ENCODE measurements around the gene MTRFR. TPM values are rescaled to one million over a fixed set of nuclear protein-coding genes. Genes with fewer than 3 reads are reported as not detected.
"Not testable (repeated sequence)": the region's sequence is repeated elsewhere in the genome, so short reads cannot be mapped to it uniquely, and the experiment has no call there.

The MTRFR gene
- total and polyA plus RNA-seq, 2 donors: 46.0 to 49.1 TPM

- DNase-seq (ENCODE audit: low read depth in 6 of 9, low spot score in 9 of 9): no peak
- Histone ChIP-seq H3K36me3 (ENCODE audit: control insufficient read depth in 2 of 2, insufficient read depth in 2 of 2, low read length in 1 of 2) (peaks cover 25 to 69% of the 10 kb centered on the region in 2 donors), H3K4me3 (ENCODE audit: low read length in 2 of 2) (peak overlapping the region in 1 of 2 donors; percentile 65), H3K4me1 (ENCODE audit: control insufficient read depth in 2 of 2, insufficient read depth in 2 of 2, low read length in 2 of 2) (peaks cover 45 to 87% of the 10 kb centered on the region in 2 donors), H3K9me3 (ENCODE audit: control insufficient read depth in 2 of 2, insufficient read depth in 1 of 2, low read length in 1 of 2) (no peaks in the 10 kb centered on the region), H3K27me3 (ENCODE audit: control insufficient read depth in 2 of 2, insufficient read depth in 1 of 2, low read length in 1 of 2) (no peaks in the 10 kb centered on the region), H3K27ac (ENCODE audit: low read depth in 1 of 2, low read length in 1 of 2) (peak overlapping the region; percentile 52 to 99)
- 96% methylated on average over 6 of the region's 6 CpGs for WGBS
These were observed 5.7 kb downstream of the MTRFR start for GRCh38 chr12:123238961-123239360.

GRCh38 chr12:123242116-123242904, 9.1 kb downstream of the MTRFR start:
- H3K27me3 ChIP-seq (ENCODE audit: control insufficient read depth in 2 of 2, insufficient read depth in 1 of 2, low read length in 1 of 2): no peaks in the 10 kb centered on the region
- H3K27ac ChIP-seq (ENCODE audit: low read depth in 1 of 2, low read length in 1 of 2): peak overlapping the region; percentile 84 to 94
- 51% methylated on average over 11 of the region's 11 CpGs for WGBS
- DNase-seq (ENCODE audit: low read depth in 6 of 9, low spot score in 9 of 9): peak in 3 of 9 donors; percentile 66 to 88 (median 76)
- H3K4me1 ChIP-seq (ENCODE audit: control insufficient read depth in 2 of 2, insufficient read depth in 2 of 2, low read length in 2 of 2): peaks cover 32 to 66% of the 10 kb centered on the region in 2 donors
- peaks cover 15 to 68% of the 10 kb centered on the region in 2 donors for H3K36me3 ChIP-seq (ENCODE audit: control insufficient read depth in 2 of 2, insufficient read depth in 2 of 2, low read length in 1 of 2)
- H3K4me3 ChIP-seq (ENCODE audit: low read length in 2 of 2): peak overlapping the region in 1 of 2 donors; percentile 11
- H3K9me3 ChIP-seq (ENCODE audit: control insufficient read depth in 2 of 2, insufficient read depth in 1 of 2, low read length in 1 of 2): no peaks in the 10 kb centered on the region

- 96% methylated on average over 7 of the region's 7 CpGs for WGBS
- Histone ChIP-seq H3K36me3 (ENCODE audit: control insufficient read depth in 2 of 2, insufficient read depth in 2 of 2, low read length in 1 of 2) (peaks cover 20 to 69% of the 10 kb centered on the region in 2 donors), H3K27me3 (ENCODE audit: control insufficient read depth in 2 of 2, insufficient read depth in 1 of 2, low read length in 1 of 2) (no peaks in the 10 kb centered on the region), H3K4me3 (ENCODE audit: low read length in 2 of 2) (no peak overlapping the region), H3K4me1 (ENCODE audit: control insufficient read depth in 2 of 2, insufficient read depth in 2 of 2, low read length in 2 of 2) (peaks cover 22 to 52% of the 10 kb centered on the region in 2 donors), H3K9me3 (ENCODE audit: control insufficient read depth in 2 of 2, insufficient read depth in 1 of 2, low read length in 1 of 2) (peaks cover 0 to 2% of the 10 kb centered on the region in 2 donors), H3K27ac (ENCODE audit: low read depth in 1 of 2, low read length in 1 of 2) (no peak overlapping the region)
- DNase-seq (ENCODE audit: low read depth in 6 of 9, low spot score in 9 of 9): no peak
These were observed 10.5 kb downstream of the MTRFR start for GRCh38 chr12:123243671-123244262.

- WGBS: 92% methylated on average over 3 of the region's 3 CpGs
- Histone ChIP-seq H3K36me3 (ENCODE audit: control insufficient read depth in 2 of 2, insufficient read depth in 2 of 2, low read length in 1 of 2) (peaks cover 31 to 68% of the 10 kb centered on the region in 2 donors), H3K4me3 (ENCODE audit: low read length in 2 of 2) (no peak overlapping the region), H3K27ac (ENCODE audit: low read depth in 1 of 2, low read length in 1 of 2) (no peak overlapping the region), H3K9me3 (ENCODE audit: control insufficient read depth in 2 of 2, insufficient read depth in 1 of 2, low read length in 1 of 2) (peaks cover 0 to 2% of the 10 kb centered on the region in 2 donors), H3K27me3 (ENCODE audit: control insufficient read depth in 2 of 2, insufficient read depth in 1 of 2, low read length in 1 of 2) (no peaks in the 10 kb centered on the region), H3K4me1 (ENCODE audit: control insufficient read depth in 2 of 2, insufficient read depth in 2 of 2, low read length in 2 of 2) (peaks cover 15 to 37% of the 10 kb centered on the region in 2 donors)
- DNase-seq (ENCODE audit: low read depth in 6 of 9, low spot score in 9 of 9): no peak
These were observed 12.4 kb downstream of the MTRFR start for GRCh38 chr12:123245678-123246077.

DNA sequence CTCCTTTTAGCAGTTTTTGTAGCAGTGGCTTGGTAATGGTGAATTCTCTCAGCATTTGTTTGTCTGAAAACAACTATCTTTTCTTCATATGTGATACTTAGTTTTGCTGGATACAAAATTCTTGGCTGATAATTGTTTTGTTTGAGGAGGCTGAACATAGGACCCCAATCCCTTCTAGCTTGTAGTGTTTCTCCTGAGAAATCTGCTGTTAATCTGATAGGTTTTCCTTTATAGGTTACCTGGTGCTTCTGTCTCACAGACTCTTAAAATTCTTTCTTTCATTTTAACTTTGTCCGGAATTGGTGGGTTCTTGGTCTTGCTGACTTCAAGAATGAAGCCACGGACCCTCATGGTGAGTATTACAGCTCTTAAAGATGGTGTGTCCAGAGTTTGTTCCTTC, 14.9 kb downstream of the MTRFR start:
- Histone ChIP-seq H3K36me3 (ENCODE audit: control insufficient read depth in 2 of 2, insufficient read depth in 2 of 2, low read length in 1 of 2) (peaks cover 40 to 65% of the 10 kb centered on the region in 2 donors), H3K4me1 (ENCODE audit: control insufficient read depth in 2 of 2, insufficient read depth in 2 of 2, low read length in 2 of 2) (peaks cover 0 to 24% of the 10 kb centered on the region in 2 donors)
- DNase-seq (ENCODE audit: low read depth in 6 of 9, low spot score in 9 of 9); H3K27me3 ChIP-seq (ENCODE audit: control insufficient read depth in 2 of 2, insufficient read depth in 1 of 2, low read length in 1 of 2); H3K9me3 ChIP-seq (ENCODE audit: control insufficient read depth in 2 of 2, insufficient read depth in 1 of 2, low read length in 1 of 2); H3K4me3 ChIP-seq (ENCODE audit: low read length in 2 of 2); H3K27ac ChIP-seq (ENCODE audit: low read depth in 1 of 2, low read length in 1 of 2): not testable (repeated sequence)
- 98% methylated on average over 2 of the region's 2 CpGs for WGBS

- H3K4me1 ChIP-seq (ENCODE audit: control insufficient read depth in 2 of 2, insufficient read depth in 2 of 2, low read length in 2 of 2): peaks cover 0 to 17% of the 10 kb centered on the region in 2 donors
- not testable (repeated sequence) for H3K4me3 ChIP-seq (ENCODE audit: low read length in 2 of 2); H3K27me3 ChIP-seq (ENCODE audit: control insufficient read depth in 2 of 2, insufficient read depth in 1 of 2, low read length in 1 of 2); H3K9me3 ChIP-seq (ENCODE audit: control insufficient read depth in 2 of 2, insufficient read depth in 1 of 2, low read length in 1 of 2); H3K27ac ChIP-seq (ENCODE audit: low read depth in 1 of 2, low read length in 1 of 2); DNase-seq (ENCODE audit: low read depth in 6 of 9, low spot score in 9 of 9)
- H3K36me3 ChIP-seq (ENCODE audit: control insufficient read depth in 2 of 2, insufficient read depth in 2 of 2, low read length in 1 of 2): peaks cover 51 to 68% of the 10 kb centered on the region in 2 donors
- WGBS: 98% methylated on average over 26 of the region's 26 CpGs
These were observed 15.9 kb downstream of the MTRFR start for GRCh38 chr12:123248996-123249741.

GRCh38 chr12:123250471-123251383, 17.5 kb downstream of the MTRFR start:
- WGBS: 82% methylated on average over 13 of the region's 13 CpGs
- peaks cover 0 to 12% of the 10 kb centered on the region in 2 donors for H3K4me1 ChIP-seq (ENCODE audit: control insufficient read depth in 2 of 2, insufficient read depth in 2 of 2, low read length in 2 of 2)

GRCh38 chr12:123251403-123252076, 18.3 kb downstream of the MTRFR start:
- WGBS: 96% methylated on average over 8 of the region's 8 CpGs
- Histone ChIP-seq H3K9me3 (ENCODE audit: control insufficient read depth in 2 of 2, insufficient read depth in 1 of 2, low read length in 1 of 2) (peaks cover 0 to 2% of the 10 kb centered on the region in 2 donors), H3K27ac (ENCODE audit: low read depth in 1 of 2, low read length in 1 of 2) (peak overlapping the region in 1 of 2 donors; percentile 40), H3K36me3 (ENCODE audit: control insufficient read depth in 2 of 2, insufficient read depth in 2 of 2, low read length in 1 of 2) (peaks cover 74 to 75% of the 10 kb centered on the region in 2 donors), H3K27me3 (ENCODE audit: control insufficient read depth in 2 of 2, insufficient read depth in 1 of 2, low read length in 1 of 2) (no peaks in the 10 kb centered on the region), H3K4me3 (ENCODE audit: low read length in 2 of 2) (no peak overlapping the region), H3K4me1 (ENCODE audit: control insufficient read depth in 2 of 2, insufficient read depth in 2 of 2, low read length in 2 of 2) (peaks cover 0 to 12% of the 10 kb centered on the region in 2 donors)
- DNase-seq (ENCODE audit: low read depth in 6 of 9, low spot score in 9 of 9): no peak

More at GRCh38 chr12:123250471-123251383, 17.5 kb downstream of the MTRFR start:
- H3K27me3 ChIP-seq (ENCODE audit: control insufficient read depth in 2 of 2, insufficient read depth in 1 of 2, low read length in 1 of 2): no peaks in the 10 kb centered on the region
- H3K27ac ChIP-seq (ENCODE audit: low read depth in 1 of 2, low read length in 1 of 2): peak overlapping the region in 1 of 2 donors; percentile 33
- no peak overlapping the region for H3K4me3 ChIP-seq (ENCODE audit: low read length in 2 of 2)
- DNase-seq (ENCODE audit: low read depth in 6 of 9, low spot score in 9 of 9): no peak
- H3K36me3 ChIP-seq (ENCODE audit: control insufficient read depth in 2 of 2, insufficient read depth in 2 of 2, low read length in 1 of 2): peaks cover 66 to 71% of the 10 kb centered on the region in 2 donors
- peaks cover 0 to 2% of the 10 kb centered on the region in 2 donors for H3K9me3 ChIP-seq (ENCODE audit: control insufficient read depth in 2 of 2, insufficient read depth in 1 of 2, low read length in 1 of 2)

Data from thymus (tissue), 11 donors.